Colonic mucosa (tissue), 4 donors: ENCODE results near the gene PGRMC2. TPM values are rescaled to one million over a fixed set of nuclear protein-coding genes. Genes with fewer than 3 reads are reported as not detected.

Source experiments
- DNase-seq: peaks from one replicate; pipeline ENCODE4 v3.0.0-alpha.2; 2020
- H3K27ac ChIP-seq: fragments of 200-600 bp; one replicate; pipeline ENCODE4 v1.8.0; 2021
- H3K27me3 ChIP-seq: fragments of 200-600 bp; one replicate; pipeline ENCODE4 v1.8.0; 2021
- H3K36me3 ChIP-seq: fragments of 200-600 bp; one replicate; pipeline ENCODE4 v1.8.0; 2021
- H3K4me1 ChIP-seq: fragments of 200-600 bp; one replicate; pipeline ENCODE4 v1.8.0; 2021; ENCODE audit warnings: mild to moderate bottlenecking
- H3K4me3 ChIP-seq: fragments of 200-600 bp; one replicate; pipeline ENCODE4 v1.8.0; 2021
- H3K9ac ChIP-seq, 2 donors: one replicate each; pipeline ENCODE4 v1.7.0; 2013; ENCODE audit warnings: control low read depth in 2 of 2, low read depth in 2 of 2, low read length in 2 of 2
- H3K9me3 ChIP-seq: fragments of 200-600 bp; one replicate; pipeline ENCODE4 v1.8.0; 2021
- CTCF ChIP-seq: fragments of 200-600 bp; IDR thresholded peaks from one replicate; pipeline ENCODE4 v1.8.0; 2022; ENCODE audit warnings: antibody characterized with exemption, mild to moderate bottlenecking
- intact Hi-C: fragments of 100-400 bp; cut with DNase I; formaldehyde crosslinking; loops from one replicate; pipeline ENCODE4 v1.14.1; 2022
- total RNA-seq, 2 donors: library from RNA; stranded (reverse); fragmentation: NEBNext Ultra II Directional in 1 of 2; extraction: Animal tissue kit (Norgen Biotek cat#: 25700) in 1 of 2; gene quantifications; one replicate each; pipeline ENCODE4 v1.2.1, GENCODE V29; 2021
- donor health status: healthy.
- donor health status: DM: no; HTN: no; CAD: no.
- donor health status: DM: no; HTN: no; CAD: no.

PGRMC2 gene
- total RNA-seq, 2 donors from 2014 or later, result 76.3 to 116 TPM

DNA sequence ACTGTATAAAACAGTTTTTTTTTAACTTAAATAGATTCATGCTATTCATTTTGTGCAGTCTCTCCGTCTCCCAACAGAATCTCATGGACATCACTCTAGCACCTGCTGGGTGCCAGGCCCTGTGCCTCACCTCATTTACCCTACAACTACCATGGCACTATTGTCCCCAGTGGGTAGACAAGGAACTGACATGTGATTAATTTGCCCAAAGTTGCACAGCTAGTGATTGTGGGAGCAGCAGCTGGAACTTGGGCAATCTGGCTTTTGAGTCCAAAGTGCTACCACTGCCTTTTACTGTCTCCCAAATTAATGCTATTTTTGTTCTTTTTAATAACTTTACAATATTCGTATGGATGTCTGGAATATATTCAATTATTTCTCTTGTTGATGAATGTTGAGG, 11.2 kb upstream of the PGRMC2 start:
- no peaks in the 10 kb centered on the region for H3K9me3 ChIP-seq
- no peak overlapping the region for H3K27ac ChIP-seq
- TF ChIP-seq CTCF, result no peak
- H3K4me1 ChIP-seq, result no peaks in the 10 kb centered on the region
- intact Hi-C loops, result loop anchor here (5.0 kb wide), 1 partner anchor 253 kb away; no protein-coding TSS in a partner anchor
- no peak overlapping the region for H3K4me3 ChIP-seq
- H3K27me3 ChIP-seq, result no peaks in the 10 kb centered on the region
- no peak overlapping the region for H3K9ac ChIP-seq
- H3K36me3 ChIP-seq, result no peaks in the 10 kb centered on the region
- DNase-seq, result no peak

- no peak overlapping the region for H3K27ac ChIP-seq
- peak; percentile 56 for DNase-seq
- no peaks in the 10 kb centered on the region for H3K27me3 ChIP-seq
- no peaks in the 10 kb centered on the region for H3K4me1 ChIP-seq
- no peaks in the 10 kb centered on the region for H3K36me3 ChIP-seq
- no peak overlapping the region for H3K4me3 ChIP-seq
- intact Hi-C loops, result loop anchor here (5.0 kb wide), 1 partner anchor 254 kb away; no protein-coding TSS in a partner anchor
- no peak overlapping the region for H3K9ac ChIP-seq
- H3K9me3 ChIP-seq, result no peaks in the 10 kb centered on the region
- no peak for TF ChIP-seq CTCF
Measured at GRCh38 chr4:128298146-128298758, 10.6 kb upstream of the PGRMC2 start.

DNA sequence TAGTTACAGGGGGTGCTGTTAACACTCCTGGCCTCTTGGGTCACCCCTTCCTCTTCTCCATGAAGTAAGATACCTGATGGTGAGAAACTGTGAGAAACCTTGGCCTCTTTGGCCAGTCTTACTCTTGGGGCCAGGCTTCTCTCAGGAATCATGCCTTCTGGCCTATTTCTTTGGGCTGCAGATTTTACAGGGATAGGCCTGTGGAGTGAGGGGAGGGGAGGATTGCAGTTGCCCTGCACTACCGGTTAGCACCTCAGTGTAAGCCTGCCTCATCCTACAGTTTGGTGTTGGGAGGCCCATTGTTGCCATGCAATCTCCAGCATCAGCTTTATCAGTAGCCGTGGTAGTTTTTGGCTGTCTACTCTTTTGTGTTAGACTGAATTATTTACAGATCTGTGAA, 7.6 kb upstream of the PGRMC2 start:
- Histone ChIP-seq H3K27ac (no peak overlapping the region), H3K27me3 (no peaks in the 10 kb centered on the region), H3K4me1 (no peaks in the 10 kb centered on the region), H3K4me3 (no peak overlapping the region), H3K36me3 (no peaks in the 10 kb centered on the region), H3K9me3 (no peaks in the 10 kb centered on the region), H3K9ac (no peak overlapping the region)
- TF ChIP-seq CTCF, result no peak
- DNase-seq, result no peak
- intact Hi-C loops, result loop anchor here (5.0 kb wide), 1 partner anchor 257 kb away; no protein-coding TSS in a partner anchor

DNA sequence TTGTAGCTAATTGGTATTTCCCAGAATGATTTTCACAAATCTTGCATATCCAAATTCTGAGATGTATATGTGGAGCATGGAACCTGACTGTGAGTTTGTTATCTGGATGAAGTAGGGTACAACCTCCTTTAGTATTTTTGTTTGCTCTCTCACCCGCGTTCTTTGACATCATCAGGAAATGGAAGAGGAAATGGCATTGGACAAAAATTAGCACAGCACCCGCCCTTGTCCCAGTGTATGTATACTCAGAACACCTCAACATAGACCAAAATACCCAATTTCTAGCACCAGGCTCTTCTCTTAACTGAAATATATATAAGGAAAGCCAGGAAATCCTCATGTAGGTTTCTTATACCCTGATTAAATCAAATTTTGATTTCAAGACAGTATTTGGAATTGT, 6.9 kb upstream of the PGRMC2 start:
- H3K27ac ChIP-seq, result no peak overlapping the region
- no peak for DNase-seq
- H3K4me1 ChIP-seq, result no peaks in the 10 kb centered on the region
- no peak overlapping the region for H3K9ac ChIP-seq
- no peak for TF ChIP-seq CTCF
- H3K36me3 ChIP-seq, result no peaks in the 10 kb centered on the region
- H3K4me3 ChIP-seq, result no peak overlapping the region
- intact Hi-C loops, result no loop called here
- H3K9me3 ChIP-seq, result no peaks in the 10 kb centered on the region
- H3K27me3 ChIP-seq, result no peaks in the 10 kb centered on the region

GRCh38 chr4:128292349-128292748, 4.7 kb upstream of the PGRMC2 start:
- intact Hi-C loops, result no loop called here
- no peak overlapping the region for H3K4me3 ChIP-seq
- no peak overlapping the region for H3K27ac ChIP-seq
- no peaks in the 10 kb centered on the region for H3K9me3 ChIP-seq
- TF ChIP-seq CTCF, result no peak
- no peaks in the 10 kb centered on the region for H3K36me3 ChIP-seq
- no peak overlapping the region for H3K9ac ChIP-seq
- no peaks in the 10 kb centered on the region for H3K27me3 ChIP-seq
- H3K4me1 ChIP-seq, result no peaks in the 10 kb centered on the region
- no peak for DNase-seq
